HepG2 (cell line): ENCODE measurements around the gene SLC12A3. TPM values are rescaled to one million over a fixed set of nuclear protein-coding genes. Genes with fewer than 3 reads are reported as not detected.

ENCODE experiments used
- ARNTL ChIP-seq: sonication (generic); formaldehyde crosslinking; IDR thresholded peaks from 2 replicates; pipeline ENCODE4 v1.4.0; 2020; ENCODE audit warnings: mild to moderate bottlenecking, missing genetic modification reagents
- CEBPG ChIP-seq: IDR thresholded peaks from 2 replicates; pipeline ENCODE4 v1.6.1; 2016
- CREB1 ChIP-seq, 2 experiments: fragments of 450-650 bp in 1 of 2; IDR thresholded peaks; 2 replicates each; pipeline ENCODE4 v1.6.1; 2016 to 2017; ENCODE audit warnings: control low read depth in 1 of 2, mild to moderate bottlenecking in 1 of 2, missing compliant biosample characterization in 1 of 2, missing genetic modification characterization in 1 of 2
- ELF4 ChIP-seq: sonication (generic); formaldehyde crosslinking; IDR thresholded peaks from 2 replicates; pipeline ENCODE4 v1.5.0; 2020; ENCODE audit warnings: missing genetic modification reagents, mild to moderate bottlenecking, moderate library complexity, borderline replicate concordance
- FIP1L1 ChIP-seq: fragments of 200-400 bp; formaldehyde crosslinking; IDR thresholded peaks from 2 replicates; pipeline ENCODE4 v1.6.1; 2018; ENCODE audit warnings: low read depth, mild to moderate bottlenecking, low read length, moderate library complexity, borderline replicate concordance; ENCODE audit not compliant: insufficient read depth
- GFI1 ChIP-seq: sonication (generic); formaldehyde crosslinking; IDR thresholded peaks from 2 replicates; pipeline ENCODE4 v1.5.0; 2020; ENCODE audit warnings: missing genetic modification reagents, mild to moderate bottlenecking, borderline replicate concordance
- HIVEP1 ChIP-seq: sonication (generic); formaldehyde crosslinking; IDR thresholded peaks from 2 replicates; pipeline ENCODE4 v1.4.0; 2020; ENCODE audit warnings: mild to moderate bottlenecking, missing genetic modification reagents
- MED13 ChIP-seq: sonication (generic); formaldehyde crosslinking; IDR thresholded peaks from 2 replicates; pipeline ENCODE4 v1.5.0; 2020; ENCODE audit warnings: missing genetic modification reagents
- NCOA1 ChIP-seq: sonication (generic); formaldehyde crosslinking; IDR thresholded peaks from 2 replicates; pipeline ENCODE4 v1.9.0; 2021; ENCODE audit warnings: missing genetic modification reagents
- SP1 ChIP-seq, 2 experiments: fragments of 450-650 bp in 1 of 2; sonication (generic) in 1 of 2; formaldehyde crosslinking in 1 of 2; IDR thresholded peaks; 2 replicates each; pipeline versions ENCODE4 v1.4.0 to v1.6.1; 2016 to 2020; ENCODE audit warnings: missing genetic modification reagents in 1 of 2
- TCF12 ChIP-seq, 2 experiments: fragments of 450-650 bp in 1 of 2; sonication (generic) in 1 of 2; formaldehyde crosslinking in 1 of 2; IDR thresholded peaks; 2 replicates each; pipeline versions ENCODE4 v1.6.1 to v1.8.0; 2017 to 2022; ENCODE audit warnings: antibody characterized with exemption in 1 of 2, mild to moderate bottlenecking in 1 of 2, missing genetic modification reagents in 1 of 2, moderate library complexity in 1 of 2
- ZFP62 ChIP-seq: sonication (generic); formaldehyde crosslinking; IDR thresholded peaks from 2 replicates; pipeline ENCODE4 v1.4.0; 2020; ENCODE audit warnings: missing genetic modification reagents
- ZFYVE20 ChIP-seq: sonication (generic); formaldehyde crosslinking; IDR thresholded peaks from 2 replicates; pipeline ENCODE4 v1.8.0; 2023; ENCODE audit warnings: low read depth, mild to moderate bottlenecking, moderate library complexity, missing genetic modification reagents, borderline replicate concordance
- ZNF143 ChIP-seq: sonication (generic); formaldehyde crosslinking; IDR thresholded peaks from 2 replicates; pipeline ENCODE4 v1.4.0; 2020; ENCODE audit warnings: missing genetic modification reagents
- ZNF563 ChIP-seq: sonication (generic); formaldehyde crosslinking; IDR thresholded peaks from 2 replicates; pipeline ENCODE4 v1.8.0; 2022; ENCODE audit warnings: mild to moderate bottlenecking, moderate library complexity, missing genetic modification reagents
- ZNF761 ChIP-seq: sonication (generic); formaldehyde crosslinking; conservative IDR thresholded peaks from 2 replicates; pipeline ENCODE4 v1.4.0; 2020; ENCODE audit warnings: mild to moderate bottlenecking, missing genetic modification reagents
- ZNF776 ChIP-seq: sonication (generic); formaldehyde crosslinking; IDR thresholded peaks from 2 replicates; pipeline ENCODE4 v1.4.0; 2020; ENCODE audit warnings: mild to moderate bottlenecking, missing genetic modification reagents
- ZNF782 ChIP-seq: sonication (generic); formaldehyde crosslinking; IDR thresholded peaks from 2 replicates; pipeline ENCODE4 v1.4.0; 2020; ENCODE audit warnings: missing genetic modification reagents, mild to moderate bottlenecking, borderline replicate concordance
- polyA plus RNA-seq, 8 experiments: library from polyadenylated mRNA; depleted of rRNA in 3 of 8; stranded (reverse) in 7 of 8; unstranded in 1 of 8; fragments of >200 nt; fragmentation: Illumina TruSeq in 4 of 8; extraction: Trizol in 4 of 8; gene quantifications; 2 replicates each; pipeline versions ENCODE4 v1.2.1 to v1.2.3, GENCODE V29; 2011 to 2016; ENCODE audit warnings: low read depth in 4 of 8, missing spikeins in 1 of 8, mixed read lengths in 1 of 8; ENCODE audit not compliant: insufficient read depth in 1 of 8
- total RNA-seq, 5 experiments: library from RNA; depleted of rRNA; stranded (reverse); fragments of >200 nt; fragmentation: Illumina TruSeq; extraction: Trizol; gene quantifications; 2 replicates each; pipeline ENCODE4 v1.2.3, GENCODE V29; 2016; ENCODE audit warnings: low read depth in 1 of 5
- TF ChIP-seq, protein P1 (sequence below): sonication (generic); formaldehyde crosslinking; IDR thresholded peaks from 2 replicates; pipeline ENCODE4 v1.4.0; 2020; ENCODE audit warnings: missing genetic modification reagents
- TF ChIP-seq, protein P2 (sequence below): sonication (generic); formaldehyde crosslinking; conservative IDR thresholded peaks from 2 replicates; pipeline ENCODE4 v1.4.0; 2020; ENCODE audit warnings: missing genetic modification reagents
- TF ChIP-seq, protein P3 (sequence below): sonication (generic); formaldehyde crosslinking; IDR thresholded peaks from 2 replicates; pipeline ENCODE4 v1.4.0; 2020; ENCODE audit warnings: missing genetic modification reagents
- TF ChIP-seq, protein P4 (sequence below): sonication (generic); formaldehyde crosslinking; IDR thresholded peaks from 2 replicates; pipeline ENCODE4 v1.4.0; 2020; ENCODE audit warnings: missing genetic modification reagents

SLC12A3 gene
- total and polyA plus RNA-seq, 2 of the 13 experiments (the other 11 are each of a cell fraction or from before 2014, with no cell fraction given): 6.2 TPM; not detected in 1

- TF ChIP-seq CREB1 (IDR thresholded peaks at IDR 0.05): peak; percentile 93
- peak; percentile 92 for TF ChIP-seq CREB1 (CRISPR knock-in tag; IDR thresholded peaks at IDR 0.05)
- TF ChIP-seq, protein P1, sequence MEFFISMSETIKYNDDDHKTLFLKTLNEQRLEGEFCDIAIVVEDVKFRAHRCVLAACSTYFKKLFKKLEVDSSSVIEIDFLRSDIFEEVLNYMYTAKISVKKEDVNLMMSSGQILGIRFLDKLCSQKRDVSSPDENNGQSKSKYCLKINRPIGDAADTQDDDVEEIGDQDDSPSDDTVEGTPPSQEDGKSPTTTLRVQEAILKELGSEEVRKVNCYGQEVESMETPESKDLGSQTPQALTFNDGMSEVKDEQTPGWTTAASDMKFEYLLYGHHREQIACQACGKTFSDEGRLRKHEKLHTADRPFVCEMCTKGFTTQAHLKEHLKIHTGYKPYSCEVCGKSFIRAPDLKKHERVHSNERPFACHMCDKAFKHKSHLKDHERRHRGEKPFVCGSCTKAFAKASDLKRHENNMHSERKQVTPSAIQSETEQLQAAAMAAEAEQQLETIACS (CRISPR knock-in tag): peak; percentile 94
- peak; percentile 89 for TF ChIP-seq ELF4 (CRISPR knock-in tag)
- TF ChIP-seq ARNTL: peak; percentile 96
- peak; percentile 92 for TF ChIP-seq HIVEP1 (CRISPR knock-in tag)
- no peak for TF ChIP-seq ZNF143 (CRISPR knock-in tag)
- TF ChIP-seq ZNF563 (CRISPR knock-in tag): peak; percentile 69; the same call in 1 of the 2 replicates
- no peak for TF ChIP-seq ZFP62 (CRISPR knock-in tag)
- TF ChIP-seq ZFYVE20 (CRISPR knock-in tag): peak; percentile 94; the same call in 1 of the 2 replicates
- TF ChIP-seq, protein P2, sequence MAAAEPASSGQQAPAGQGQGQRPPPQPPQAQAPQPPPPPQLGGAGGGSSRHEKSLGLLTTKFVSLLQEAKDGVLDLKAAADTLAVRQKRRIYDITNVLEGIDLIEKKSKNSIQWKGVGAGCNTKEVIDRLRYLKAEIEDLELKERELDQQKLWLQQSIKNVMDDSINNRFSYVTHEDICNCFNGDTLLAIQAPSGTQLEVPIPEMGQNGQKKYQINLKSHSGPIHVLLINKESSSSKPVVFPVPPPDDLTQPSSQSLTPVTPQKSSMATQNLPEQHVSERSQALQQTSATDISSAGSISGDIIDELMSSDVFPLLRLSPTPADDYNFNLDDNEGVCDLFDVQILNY: 0 out of 2 replicates have a peak, but pooled peaks have one; percentile 64
- peak; percentile 93 for TF ChIP-seq ZNF761
- peak; percentile 97 for TF ChIP-seq GFI1
- TF ChIP-seq SP1 (IDR thresholded peaks at IDR 0.05): no peak
- TF ChIP-seq SP1 (CRISPR knock-in tag; IDR thresholded peaks at IDR 0.05): peak; percentile 85
- TF ChIP-seq ZNF776: peak; percentile 95; the same call in 1 of the 2 replicates
- TF ChIP-seq ZNF782 (CRISPR knock-in tag): peak; percentile 4; the same call in 1 of the 2 replicates
- no peak for TF ChIP-seq TCF12 (IDR thresholded peaks at IDR 0.05)
- peak; percentile 85; the same call in 1 of the 2 replicates for TF ChIP-seq TCF12 (CRISPR knock-in tag; IDR thresholded peaks at IDR 0.05)
- TF ChIP-seq CEBPG (CRISPR knock-in tag): peak; percentile 100
- peak; percentile 90 for TF ChIP-seq NCOA1
- TF ChIP-seq, protein P3, sequence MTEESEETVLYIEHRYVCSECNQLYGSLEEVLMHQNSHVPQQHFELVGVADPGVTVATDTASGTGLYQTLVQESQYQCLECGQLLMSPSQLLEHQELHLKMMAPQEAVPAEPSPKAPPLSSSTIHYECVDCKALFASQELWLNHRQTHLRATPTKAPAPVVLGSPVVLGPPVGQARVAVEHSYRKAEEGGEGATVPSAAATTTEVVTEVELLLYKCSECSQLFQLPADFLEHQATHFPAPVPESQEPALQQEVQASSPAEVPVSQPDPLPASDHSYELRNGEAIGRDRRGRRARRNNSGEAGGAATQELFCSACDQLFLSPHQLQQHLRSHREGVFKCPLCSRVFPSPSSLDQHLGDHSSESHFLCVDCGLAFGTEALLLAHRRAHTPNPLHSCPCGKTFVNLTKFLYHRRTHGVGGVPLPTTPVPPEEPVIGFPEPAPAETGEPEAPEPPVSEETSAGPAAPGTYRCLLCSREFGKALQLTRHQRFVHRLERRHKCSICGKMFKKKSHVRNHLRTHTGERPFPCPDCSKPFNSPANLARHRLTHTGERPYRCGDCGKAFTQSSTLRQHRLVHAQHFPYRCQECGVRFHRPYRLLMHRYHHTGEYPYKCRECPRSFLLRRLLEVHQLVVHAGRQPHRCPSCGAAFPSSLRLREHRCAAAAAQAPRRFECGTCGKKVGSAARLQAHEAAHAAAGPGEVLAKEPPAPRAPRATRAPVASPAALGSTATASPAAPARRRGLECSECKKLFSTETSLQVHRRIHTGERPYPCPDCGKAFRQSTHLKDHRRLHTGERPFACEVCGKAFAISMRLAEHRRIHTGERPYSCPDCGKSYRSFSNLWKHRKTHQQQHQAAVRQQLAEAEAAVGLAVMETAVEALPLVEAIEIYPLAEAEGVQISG: peak; percentile 80
- 0 out of 2 replicates have a peak, but pooled peaks have one; percentile 39 for TF ChIP-seq MED13 (CRISPR knock-in tag)
- TF ChIP-seq, protein P4, sequence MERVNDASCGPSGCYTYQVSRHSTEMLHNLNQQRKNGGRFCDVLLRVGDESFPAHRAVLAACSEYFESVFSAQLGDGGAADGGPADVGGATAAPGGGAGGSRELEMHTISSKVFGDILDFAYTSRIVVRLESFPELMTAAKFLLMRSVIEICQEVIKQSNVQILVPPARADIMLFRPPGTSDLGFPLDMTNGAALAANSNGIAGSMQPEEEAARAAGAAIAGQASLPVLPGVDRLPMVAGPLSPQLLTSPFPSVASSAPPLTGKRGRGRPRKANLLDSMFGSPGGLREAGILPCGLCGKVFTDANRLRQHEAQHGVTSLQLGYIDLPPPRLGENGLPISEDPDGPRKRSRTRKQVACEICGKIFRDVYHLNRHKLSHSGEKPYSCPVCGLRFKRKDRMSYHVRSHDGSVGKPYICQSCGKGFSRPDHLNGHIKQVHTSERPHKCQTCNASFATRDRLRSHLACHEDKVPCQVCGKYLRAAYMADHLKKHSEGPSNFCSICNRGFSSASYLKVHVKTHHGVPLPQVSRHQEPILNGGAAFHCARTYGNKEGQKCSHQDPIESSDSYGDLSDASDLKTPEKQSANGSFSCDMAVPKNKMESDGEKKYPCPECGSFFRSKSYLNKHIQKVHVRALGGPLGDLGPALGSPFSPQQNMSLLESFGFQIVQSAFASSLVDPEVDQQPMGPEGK (CRISPR knock-in tag): peak; percentile 88
- no peak for TF ChIP-seq FIP1L1
These were observed 67.1 kb downstream of the SLC12A3 start, which contains the start of gene HERPUD1 (continued) for GRCh38 chr16:56931892-56932720.
